Natural killer cell treated with Interleukin-12 subunit alpha and Interleukin-12 subunit beta and Interleukin-15 and Interleukin-18, amount 100 ng/mL, for 72 hours (primary cell): ENCODE measurements around the gene RASGRP1. TPM values are rescaled to one million over a fixed set of nuclear protein-coding genes. Genes with fewer than 3 reads are reported as not detected.

ENCODE experiments used
- ATAC-seq, 2 donors: fragments of 150-1000 bp; cut with Tn5 transposase in 1 of 2; sonication (Bioruptor Pico), chemical (Tn5 transposase) in 1 of 2; 2 replicates each; pipeline ENCODE4 v1.10.0; 2021
- DNase-seq: peaks from one replicate; pipeline ENCODE4 v3.0.0; 2022; ENCODE audit warnings: low spot score
- H3K27ac Mint-ChIP-seq, 2 donors: 1 replicate in 1 of 2; 2 replicates in 1 of 2; pipeline ENCODE4 v1.8.0; 2022; ENCODE audit warnings: mixed read lengths in 2 of 2, mild to moderate bottlenecking in 1 of 2, moderate library complexity in 1 of 2
- H3K27me3 Mint-ChIP-seq, 2 donors: 1 replicate in 1 of 2; 2 replicates in 1 of 2; pipeline ENCODE4 v1.8.0; 2022; ENCODE audit warnings: mixed read lengths in 2 of 2
- H3K36me3 Mint-ChIP-seq: one replicate; pipeline ENCODE4 v1.8.0; 2022; ENCODE audit warnings: mixed read lengths
- H3K4me1 Mint-ChIP-seq, 2 donors: 1 replicate in 1 of 2; 2 replicates in 1 of 2; pipeline ENCODE4 v1.8.0; 2022; ENCODE audit warnings: low read depth in 2 of 2, mixed read lengths in 2 of 2, mild to moderate bottlenecking in 1 of 2
- H3K4me3 Mint-ChIP-seq: one replicate; pipeline ENCODE4 v1.8.0; 2022; ENCODE audit warnings: mixed read lengths
- H3K9me3 Mint-ChIP-seq: 2 replicates; pipeline ENCODE4 v1.8.0; 2022; ENCODE audit warnings: mixed read lengths
- total RNA-seq, 2 donors: library from RNA; stranded (reverse); gene quantifications; one replicate each; pipeline ENCODE4 v1.2.3, GENCODE V29; 2022

The RASGRP1 gene
- 100 to 1,000 TPM; 154 to 241 TPM for total RNA-seq

- Mint-ChIP-seq H3K36me3 (peaks cover 38% of the 10 kb centered on the region), H3K27ac (peak within 1 kb of the TSS; percentile 91 to 94), H3K27me3 (no peaks in the 10 kb centered on the region), H3K4me1 (peaks cover 49 to 57% of the 10 kb centered on the region in 2 donors), H3K9me3 (peaks cover 6% of the 10 kb centered on the region), H3K4me3 (peak within 1 kb of the TSS; percentile 91)
- ATAC-seq (peak; percentile 82 to 90), DNase-seq (peak; percentile 94)
These were observed at the start of gene RASGRP1 for GRCh38 chr15:38564557-38565286. RASGRP1 (minus strand) TSS chr15:38564814; CDS start chr15:38564628, 186 bp downstream.

- H3K27ac Mint-ChIP-seq, result peak overlapping the region; percentile 92
- H3K4me1 Mint-ChIP-seq, result peaks cover 57 to 75% of the 10 kb centered on the region in 2 donors
- H3K27me3 Mint-ChIP-seq, result no peaks in the 10 kb centered on the region
- H3K4me3 Mint-ChIP-seq, result peak overlapping the region; percentile 79
- H3K9me3 Mint-ChIP-seq, result peaks cover 4% of the 10 kb centered on the region
- peak; percentile 62 for DNase-seq
- H3K36me3 Mint-ChIP-seq, result peaks cover 7% of the 10 kb centered on the region
- no peak for ATAC-seq
These were observed 48.5 kb upstream of the RASGRP1 start for GRCh38 chr15:38613085-38613484.

DNA sequence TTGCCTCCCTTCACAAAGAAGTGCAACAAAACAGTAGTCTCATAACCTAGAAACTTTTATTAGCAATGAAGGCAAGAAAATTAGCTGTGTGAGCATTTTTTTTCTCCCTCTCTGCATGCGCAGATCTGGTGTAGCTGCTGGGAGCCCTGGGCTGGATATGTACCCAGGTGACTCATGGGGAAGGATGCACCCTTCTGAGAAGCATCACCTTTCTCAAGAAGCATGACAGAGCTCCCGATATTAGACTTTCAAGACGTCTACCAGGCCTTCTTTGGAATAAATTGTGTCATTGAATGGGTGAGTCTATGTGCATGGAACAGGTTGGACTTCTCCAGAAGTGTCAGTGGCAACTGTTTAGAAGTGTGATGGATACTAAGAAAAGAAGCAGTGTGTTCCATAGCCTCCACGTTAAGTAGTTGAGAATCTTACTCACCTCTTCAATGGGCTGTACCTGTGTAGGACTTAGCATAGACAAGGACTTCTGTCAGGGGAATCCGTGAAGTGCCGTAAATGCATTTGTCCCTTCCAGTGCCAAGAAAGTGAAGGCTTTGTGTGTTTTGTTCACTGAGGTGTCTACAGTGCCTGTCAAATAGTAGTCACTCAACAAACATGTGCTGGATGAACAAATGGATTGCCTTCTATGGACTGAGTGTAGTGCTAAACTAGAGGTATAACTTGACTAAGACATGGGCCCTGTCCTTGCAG, 47.7 kb upstream of the RASGRP1 start:
- Mint-ChIP-seq H3K9me3 (peaks cover 4% of the 10 kb centered on the region), H3K27me3 (no peaks in the 10 kb centered on the region), H3K36me3 (peaks cover 7% of the 10 kb centered on the region), H3K4me1 (peaks cover 61 to 69% of the 10 kb centered on the region in 2 donors), H3K27ac (peak overlapping the region; percentile 92), H3K4me3 (peak overlapping the region; percentile 79)
- ATAC-seq (no peak), DNase-seq (peak; percentile 62)

GRCh38 chr15:38611228-38611627, 46.6 kb upstream of the RASGRP1 start:
- H3K36me3 Mint-ChIP-seq, result peaks cover 7% of the 10 kb centered on the region
- DNase-seq, result peak; percentile 86
- H3K9me3 Mint-ChIP-seq, result peaks cover 4% of the 10 kb centered on the region
- H3K4me3 Mint-ChIP-seq, result peak overlapping the region; percentile 79
- H3K4me1 Mint-ChIP-seq, result peaks cover 70 to 79% of the 10 kb centered on the region in 2 donors
- H3K27me3 Mint-ChIP-seq, result no peaks in the 10 kb centered on the region
- peak overlapping the region; percentile 92 for H3K27ac Mint-ChIP-seq
- ATAC-seq, result peak; percentile 86 to 92

- no peaks in the 10 kb centered on the region for H3K27me3 Mint-ChIP-seq
- H3K9me3 Mint-ChIP-seq, result peaks cover 4% of the 10 kb centered on the region
- H3K4me1 Mint-ChIP-seq, result peaks cover 74 to 81% of the 10 kb centered on the region in 2 donors
- peak; percentile 84 to 87 for ATAC-seq
- DNase-seq, result peak; percentile 72
- H3K27ac Mint-ChIP-seq, result peak overlapping the region; percentile 92
- H3K4me3 Mint-ChIP-seq, result peak overlapping the region; percentile 79
- peaks cover 7% of the 10 kb centered on the region for H3K36me3 Mint-ChIP-seq
These were observed 46.1 kb upstream of the RASGRP1 start for GRCh38 chr15:38610748-38611147.

DNA sequence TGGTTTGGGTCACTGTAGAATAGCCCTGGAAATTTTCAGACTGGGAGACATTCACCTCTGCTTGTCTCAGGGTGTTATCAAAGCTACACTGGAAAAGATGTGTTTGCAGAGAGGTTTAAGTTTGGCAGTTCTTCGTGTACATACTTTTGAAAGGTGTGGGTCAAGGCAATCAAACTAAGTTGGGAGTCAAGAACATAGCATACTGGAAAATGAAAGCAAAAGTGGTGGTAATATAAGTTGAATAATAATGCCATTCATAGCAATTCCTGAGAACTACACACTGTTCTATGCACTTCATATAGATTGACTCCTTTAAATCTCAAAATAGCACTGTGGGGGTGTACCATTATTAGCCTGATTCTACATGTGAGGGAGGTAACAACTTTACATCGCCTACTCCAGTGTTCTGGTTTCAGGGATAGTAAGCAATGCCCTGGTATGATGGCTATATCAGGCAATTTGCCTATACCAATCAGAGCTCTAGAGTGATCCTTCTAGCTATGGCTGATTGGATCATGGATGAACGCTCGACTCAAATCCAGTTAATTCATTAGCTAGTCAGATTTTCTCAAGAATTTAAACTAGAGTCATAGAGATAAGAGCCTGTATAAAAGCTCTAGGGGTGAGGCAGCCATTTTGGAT, 44.6 kb upstream of the RASGRP1 start:
- no peak for DNase-seq
- H3K27ac Mint-ChIP-seq, result peak overlapping the region; percentile 92
- no peak for ATAC-seq
- H3K9me3 Mint-ChIP-seq, result peaks cover 4% of the 10 kb centered on the region
- H3K4me1 Mint-ChIP-seq, result peaks cover 76 to 80% of the 10 kb centered on the region in 2 donors
- H3K27me3 Mint-ChIP-seq, result no peaks in the 10 kb centered on the region
- H3K4me3 Mint-ChIP-seq, result peak overlapping the region; percentile 79
- H3K36me3 Mint-ChIP-seq, result peaks cover 7% of the 10 kb centered on the region

GRCh38 chr15:38608682-38609081, 44.1 kb upstream of the RASGRP1 start:
- Mint-ChIP-seq H3K36me3 (peaks cover 7% of the 10 kb centered on the region), H3K4me3 (peak overlapping the region; percentile 79), H3K4me1 (peaks cover 75 to 84% of the 10 kb centered on the region in 2 donors), H3K9me3 (peaks cover 4% of the 10 kb centered on the region), H3K27me3 (no peaks in the 10 kb centered on the region), H3K27ac (peak overlapping the region; percentile 92)
- DNase-seq (no peak), ATAC-seq (no peak)

GRCh38 chr15:38605744-38606143, 41.1 kb upstream of the RASGRP1 start:
- peak; percentile 70 for DNase-seq
- Mint-ChIP-seq H3K9me3 (no peaks in the 10 kb centered on the region), H3K36me3 (no peaks in the 10 kb centered on the region), H3K27me3 (no peaks in the 10 kb centered on the region), H3K4me1 (peaks cover 46 to 59% of the 10 kb centered on the region in 2 donors), H3K4me3 (peak overlapping the region; percentile 19), H3K27ac (peak overlapping the region; percentile 69 to 83)
- ATAC-seq, result peak; percentile 77 to 84

GRCh38 chr15:38603672-38604071, 39.1 kb upstream of the RASGRP1 start:
- peak overlapping the region in 1 of 2 donors; percentile 83 for H3K27ac Mint-ChIP-seq
- peaks cover 25 to 41% of the 10 kb centered on the region in 2 donors for H3K4me1 Mint-ChIP-seq
- no peak overlapping the region for H3K4me3 Mint-ChIP-seq
- no peaks in the 10 kb centered on the region for H3K27me3 Mint-ChIP-seq
- no peak for DNase-seq
- ATAC-seq, result no peak
- H3K36me3 Mint-ChIP-seq, result no peaks in the 10 kb centered on the region
- no peaks in the 10 kb centered on the region for H3K9me3 Mint-ChIP-seq

DNA sequence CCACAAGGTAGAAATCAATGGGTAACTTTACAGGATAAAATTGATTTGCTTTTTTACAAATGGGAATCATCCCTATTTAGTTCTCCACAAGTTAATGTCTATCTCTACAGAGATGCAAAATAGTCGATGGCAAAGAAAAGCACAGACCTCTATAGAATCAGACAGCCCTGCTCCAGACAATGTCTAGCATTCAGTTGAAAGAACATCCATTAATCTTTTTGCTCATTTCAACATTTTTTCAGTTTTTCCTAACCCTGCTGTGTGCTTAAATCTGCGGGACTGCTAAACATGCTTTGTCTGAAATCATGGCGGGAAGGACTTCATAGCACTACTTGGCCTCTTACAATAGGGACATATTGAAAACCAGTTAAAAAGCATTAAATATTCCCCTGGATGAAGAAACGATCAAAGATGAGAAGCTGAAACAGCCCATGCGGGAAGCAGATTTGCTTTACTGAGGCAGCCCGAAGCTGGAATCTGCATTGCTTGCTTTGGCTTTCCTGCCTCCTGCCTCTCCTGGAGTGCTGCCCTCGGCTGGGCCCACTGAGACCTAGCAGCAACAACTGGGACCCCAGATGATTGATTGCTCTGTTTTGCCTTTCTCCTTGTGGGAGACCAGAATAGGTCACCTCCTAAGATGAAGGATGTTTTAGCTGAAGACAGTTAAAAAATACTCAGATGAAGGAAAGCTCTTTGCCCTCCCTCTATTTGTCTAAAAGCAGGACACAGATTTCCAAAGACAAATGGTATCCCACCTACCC, 38.5 kb upstream of the RASGRP1 start:
- no peaks in the 10 kb centered on the region for H3K9me3 Mint-ChIP-seq
- DNase-seq (no peak), ATAC-seq (no peak)
- H3K4me1 Mint-ChIP-seq, result peaks cover 19 to 35% of the 10 kb centered on the region in 2 donors
- H3K4me3 Mint-ChIP-seq, result no peak overlapping the region
- peak overlapping the region in 1 of 2 donors; percentile 83 for H3K27ac Mint-ChIP-seq
- H3K36me3 Mint-ChIP-seq, result no peaks in the 10 kb centered on the region
- no peaks in the 10 kb centered on the region for H3K27me3 Mint-ChIP-seq

DNA sequence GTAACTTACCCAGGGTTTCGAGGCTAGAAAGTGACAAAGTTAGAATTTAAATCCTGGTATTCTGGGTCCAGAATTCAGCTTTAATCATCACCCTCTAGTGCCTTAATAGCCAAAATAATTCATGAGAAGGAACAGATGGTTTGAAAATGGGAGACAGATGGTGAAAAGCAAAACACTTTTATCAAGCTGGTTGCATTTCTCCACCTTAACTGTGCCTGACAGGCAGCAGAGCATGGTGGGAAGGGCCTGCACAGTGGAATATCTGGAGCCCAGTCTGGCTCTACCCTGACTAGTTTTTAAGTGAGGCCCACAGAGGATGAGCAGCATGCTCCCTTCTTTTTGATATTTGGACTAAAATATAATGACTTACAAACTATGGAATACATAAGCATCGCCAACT, 35.6 kb upstream of the RASGRP1 start:
- H3K27ac Mint-ChIP-seq, result peak overlapping the region in 1 of 2 donors; percentile 63
- no peaks in the 10 kb centered on the region for H3K36me3 Mint-ChIP-seq
- DNase-seq (no peak), ATAC-seq (no peak)
- peaks cover 0 to 30% of the 10 kb centered on the region in 2 donors for H3K4me1 Mint-ChIP-seq
- no peak overlapping the region for H3K4me3 Mint-ChIP-seq
- no peaks in the 10 kb centered on the region for H3K27me3 Mint-ChIP-seq
- H3K9me3 Mint-ChIP-seq, result no peaks in the 10 kb centered on the region

DNA sequence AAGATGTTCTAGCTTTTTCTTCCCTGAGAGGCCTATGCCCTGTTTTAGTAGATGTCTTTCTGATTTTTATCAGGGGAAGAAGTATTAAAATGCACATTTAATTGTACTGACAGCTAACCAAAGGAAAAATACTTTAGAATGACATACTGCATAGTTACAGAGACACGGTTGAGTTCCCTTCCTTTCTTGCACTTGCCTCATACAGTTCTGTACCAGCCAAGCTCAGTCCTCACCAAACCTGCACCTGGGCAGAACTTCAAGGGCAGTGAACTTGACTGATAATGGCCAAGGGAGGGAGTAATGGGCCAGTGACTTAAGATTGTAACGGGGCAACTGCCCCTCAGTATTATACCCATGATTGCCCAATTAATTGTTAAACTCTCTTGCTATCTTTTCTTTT, 34.1 kb upstream of the RASGRP1 start:
- Mint-ChIP-seq H3K27me3 (no peaks in the 10 kb centered on the region), H3K9me3 (no peaks in the 10 kb centered on the region), H3K4me3 (no peak overlapping the region), H3K36me3 (no peaks in the 10 kb centered on the region), H3K27ac (peak overlapping the region in 1 of 2 donors; percentile 63), H3K4me1 (peaks cover 9 to 25% of the 10 kb centered on the region in 2 donors)
- DNase-seq (no peak), ATAC-seq (no peak)

- peak overlapping the region in 1 of 2 donors; percentile 39 for H3K27ac Mint-ChIP-seq
- H3K9me3 Mint-ChIP-seq, result no peaks in the 10 kb centered on the region
- no peaks in the 10 kb centered on the region for H3K27me3 Mint-ChIP-seq
- no peak overlapping the region for H3K4me3 Mint-ChIP-seq
- DNase-seq (no peak), ATAC-seq (no peak)
- no peaks in the 10 kb centered on the region for H3K36me3 Mint-ChIP-seq
- peaks cover 9 to 25% of the 10 kb centered on the region in 2 donors for H3K4me1 Mint-ChIP-seq
These were observed 32.7 kb upstream of the RASGRP1 start for GRCh38 chr15:38597219-38597800.
